Measurements from ENCODE around the gene FLOT2. TPM values are rescaled to one million over a fixed set of nuclear protein-coding genes. Genes with fewer than 3 reads are reported as not detected.

FLOT2 gene
- polyA plus RNA-seq, 1 of the 3 experiments (the other 2 are of a cell fraction) = 105 TPM

GRCh38 chr17:28940675-28941074 lies 43.1 kb upstream of the FLOT2 start:
- POLR2A ChIA-PET = no interaction called here
- TF ChIP-seq FOXM1 (IDR thresholded peaks at IDR 0.05; ENCODE audit: low read depth) = no peak
- TF ChIP-seq FOSL2 (IDR thresholded peaks at IDR 0.05; ENCODE audit: borderline replicate concordance, low read depth) = no peak
- TF ChIP-seq CTCF (IDR thresholded peaks at IDR 0.05) = no peak
- no peak for TF ChIP-seq ZBTB33 (IDR thresholded peaks at IDR 0.05; ENCODE audit: borderline replicate concordance, low read depth)
- no peak for TF ChIP-seq MEF2A (IDR thresholded peaks at IDR 0.05; ENCODE audit: borderline replicate concordance, low read depth)
- no peak for TF ChIP-seq YY1 (IDR thresholded peaks at IDR 0.05; ENCODE audit: low read depth)
- TF ChIP-seq, protein P1, sequence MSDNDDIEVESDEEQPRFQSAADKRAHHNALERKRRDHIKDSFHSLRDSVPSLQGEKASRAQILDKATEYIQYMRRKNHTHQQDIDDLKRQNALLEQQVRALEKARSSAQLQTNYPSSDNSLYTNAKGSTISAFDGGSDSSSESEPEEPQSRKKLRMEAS (IDR thresholded peaks at IDR 0.05; ENCODE audit: low read depth) = no peak
- no peak for TF ChIP-seq NFIC (IDR thresholded peaks at IDR 0.05; ENCODE audit: borderline replicate concordance)
- TF ChIP-seq, protein P2, sequence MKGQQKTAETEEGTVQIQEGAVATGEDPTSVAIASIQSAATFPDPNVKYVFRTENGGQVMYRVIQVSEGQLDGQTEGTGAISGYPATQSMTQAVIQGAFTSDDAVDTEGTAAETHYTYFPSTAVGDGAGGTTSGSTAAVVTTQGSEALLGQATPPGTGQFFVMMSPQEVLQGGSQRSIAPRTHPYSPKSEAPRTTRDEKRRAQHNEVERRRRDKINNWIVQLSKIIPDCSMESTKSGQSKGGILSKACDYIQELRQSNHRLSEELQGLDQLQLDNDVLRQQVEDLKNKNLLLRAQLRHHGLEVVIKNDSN (IDR thresholded peaks at IDR 0.05; ENCODE audit: borderline replicate concordance, low read depth) = no peak

GRCh38 chr17:28940142-28940541 lies 42.6 kb upstream of the FLOT2 start:
- Histone ChIP-seq H4K20me1 (ENCODE audit: insufficient read depth) (peaks cover 78% of the 10 kb centered on the region), H3K4me2 (no peak overlapping the region), H3K9ac (no peak overlapping the region), H3K79me2 (ENCODE audit: insufficient read depth) (peaks cover 100% of the 10 kb centered on the region), H3F3A (replicated peaks; ENCODE audit: insufficient read depth) (peaks cover 13% of the 10 kb centered on the region), H3K9me2 (no peaks in the 10 kb centered on the region), H3K9me3 (no peaks in the 10 kb centered on the region), H3K27ac (ENCODE audit: low read depth in 2 of 2, low read length in 1 of 2) (no peak overlapping the region), H3K27me3 (ENCODE audit: insufficient read depth) (no peaks in the 10 kb centered on the region), H3K36me3 (replicated peaks in 1 of 2; ENCODE audit: control insufficient read depth in 1 of 2, insufficient read depth in 2 of 2, low read length in 1 of 2) (peaks cover 24 to 31% of the 10 kb centered on the region in 2 experiments), H3K4me3 (ENCODE audit: low read depth in 2 of 2, low read length in 1 of 2) (no peak overlapping the region), H2AFZ (ENCODE audit: low read depth) (no peak overlapping the region), H3K4me1 (ENCODE audit: control insufficient read depth in 1 of 2, insufficient read depth in 2 of 2, low read depth in 1 of 2, low read length in 1 of 2) (peaks cover 0 to 26% of the 10 kb centered on the region in 2 experiments; a peak in 2 of 4 replicates)
- TF ChIP-seq, protein P3, sequence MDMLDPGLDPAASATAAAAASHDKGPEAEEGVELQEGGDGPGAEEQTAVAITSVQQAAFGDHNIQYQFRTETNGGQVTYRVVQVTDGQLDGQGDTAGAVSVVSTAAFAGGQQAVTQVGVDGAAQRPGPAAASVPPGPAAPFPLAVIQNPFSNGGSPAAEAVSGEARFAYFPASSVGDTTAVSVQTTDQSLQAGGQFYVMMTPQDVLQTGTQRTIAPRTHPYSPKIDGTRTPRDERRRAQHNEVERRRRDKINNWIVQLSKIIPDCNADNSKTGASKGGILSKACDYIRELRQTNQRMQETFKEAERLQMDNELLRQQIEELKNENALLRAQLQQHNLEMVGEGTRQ (IDR thresholded peaks at IDR 0.05; ENCODE audit: borderline replicate concordance, low read depth, low read length) = no peak
- TF ChIP-seq MEF2A (IDR thresholded peaks at IDR 0.05; ENCODE audit: borderline replicate concordance, low read depth) = no peak
- ChIA-PET POLR2A (no interaction called here), CTCF (interaction anchor here (0.6 to 2.1 kb wide), 6 partner anchors 10 to 1911 kb away, joined by 3 to 8 read pairs (median 4); no protein-coding TSS in a partner anchor)
- WGBS (ENCODE audit: low lambda C conversion rate) = 83% methylated on average over 3 of the region's 3 CpGs
- DNase-seq = no peak

More at GRCh38 chr17:28940675-28941074, 43.1 kb upstream of the FLOT2 start:
- H4K20me1 ChIP-seq (ENCODE audit: insufficient read depth) = peaks cover 77% of the 10 kb centered on the region
- peaks cover 100% of the 10 kb centered on the region for H3K79me2 ChIP-seq (ENCODE audit: insufficient read depth)
- no peaks in the 10 kb centered on the region for H3K27me3 ChIP-seq (ENCODE audit: insufficient read depth)
- no peak overlapping the region for H3K4me3 ChIP-seq (ENCODE audit: low read depth in 2 of 2, low read length in 1 of 2)
- no peak overlapping the region for H2AFZ ChIP-seq (ENCODE audit: low read depth)
- no peak for DNase-seq
- WGBS (ENCODE audit: low lambda C conversion rate) = 94% methylated on average over 3 of the region's 3 CpGs
- no peak overlapping the region for H3K4me2 ChIP-seq
- peaks cover 18% of the 10 kb centered on the region for H3F3A ChIP-seq (replicated peaks; ENCODE audit: insufficient read depth)
- no peak overlapping the region for H3K9ac ChIP-seq
- H3K36me3 ChIP-seq (replicated peaks in 1 of 2; ENCODE audit: control insufficient read depth in 1 of 2, insufficient read depth in 2 of 2, low read length in 1 of 2) = peaks cover 24 to 31% of the 10 kb centered on the region in 2 experiments
- H3K9me3 ChIP-seq = no peaks in the 10 kb centered on the region
- CTCF ChIA-PET = interaction anchor here (0.6 to 2.1 kb wide), 3 partner anchors 13 to 1910 kb away, joined by 3 to 8 read pairs (median 6); no protein-coding TSS in a partner anchor
- H3K4me1 ChIP-seq (ENCODE audit: control insufficient read depth in 1 of 2, insufficient read depth in 2 of 2, low read depth in 1 of 2, low read length in 1 of 2) = peaks cover 0 to 27% of the 10 kb centered on the region in 2 experiments; a peak in 2 of 4 replicates
- H3K9me2 ChIP-seq = no peaks in the 10 kb centered on the region
- H3K27ac ChIP-seq (ENCODE audit: low read depth in 2 of 2, low read length in 1 of 2) = no peak overlapping the region
